ENCODE results near the gene BCL2L12.

The BCL2L12 gene

GRCh38 chr19:49658139-49658517, 7.6 kb upstream of the BCL2L12 start:
- no peak for TF ChIP-seq CTCF (conservative IDR thresholded peaks at IDR 0.05; ENCODE audit: low read depth, low read length)
- DNase-seq (ENCODE audit: low read depth): no peak
- H3K4me3 ChIP-seq (ENCODE audit: low read depth, low read length): no peak overlapping the region

GRCh38 chr19:49658566-49659442, 6.9 kb upstream of the BCL2L12 start:
- H3K4me3 ChIP-seq (ENCODE audit: low read depth, low read length): no peak overlapping the region
- no peak for DNase-seq (ENCODE audit: low read depth)
- no peak for TF ChIP-seq CTCF (conservative IDR thresholded peaks at IDR 0.05; ENCODE audit: low read depth, low read length)

GRCh38 chr19:49660338-49660961, 5.3 kb upstream of the BCL2L12 start:
- H3K4me3 ChIP-seq (ENCODE audit: low read depth, low read length): no peak overlapping the region
- no peak for TF ChIP-seq CTCF (conservative IDR thresholded peaks at IDR 0.05; ENCODE audit: low read depth, low read length)
- no peak for DNase-seq (ENCODE audit: low read depth)

- no peak overlapping the region for H3K4me3 ChIP-seq (ENCODE audit: low read depth, low read length)
- no peak for TF ChIP-seq CTCF (conservative IDR thresholded peaks at IDR 0.05; ENCODE audit: low read depth, low read length)
- no peak for DNase-seq (ENCODE audit: low read depth)
Measured at GRCh38 chr19:49662011-49662410, 3.7 kb upstream of the BCL2L12 start.

GRCh38 chr19:49663224-49663623, 2.5 kb upstream of the BCL2L12 start:
- no peak for DNase-seq (ENCODE audit: low read depth)
- H3K4me3 ChIP-seq (ENCODE audit: low read depth, low read length): no peak overlapping the region
- no peak for TF ChIP-seq CTCF (conservative IDR thresholded peaks at IDR 0.05; ENCODE audit: low read depth, low read length)

GRCh38 chr19:49664171-49665035, 1.3 kb upstream of the BCL2L12 start:
- TF ChIP-seq CTCF (conservative IDR thresholded peaks at IDR 0.05; ENCODE audit: low read depth, low read length): peak; percentile 16
- peak overlapping the region; percentile 86 for H3K4me3 ChIP-seq (ENCODE audit: low read depth, low read length)
- peak; percentile 80 for DNase-seq (ENCODE audit: low read depth)

All from choroid plexus epithelial cell (primary cell).